Hematopoietic multipotent progenitor cell treated with erythropoietin and hydrocortisone succinate and interleukin-3 and kit ligand, for 15 days (in vitro differentiated cells): Measurements from ENCODE around the gene PAXX.

Experiments
- DNase-seq: peaks from one replicate; pipeline ENCODE4 v3.0.0-alpha.2; 2015; ENCODE audit warnings: low spot score

PAXX gene

DNA sequence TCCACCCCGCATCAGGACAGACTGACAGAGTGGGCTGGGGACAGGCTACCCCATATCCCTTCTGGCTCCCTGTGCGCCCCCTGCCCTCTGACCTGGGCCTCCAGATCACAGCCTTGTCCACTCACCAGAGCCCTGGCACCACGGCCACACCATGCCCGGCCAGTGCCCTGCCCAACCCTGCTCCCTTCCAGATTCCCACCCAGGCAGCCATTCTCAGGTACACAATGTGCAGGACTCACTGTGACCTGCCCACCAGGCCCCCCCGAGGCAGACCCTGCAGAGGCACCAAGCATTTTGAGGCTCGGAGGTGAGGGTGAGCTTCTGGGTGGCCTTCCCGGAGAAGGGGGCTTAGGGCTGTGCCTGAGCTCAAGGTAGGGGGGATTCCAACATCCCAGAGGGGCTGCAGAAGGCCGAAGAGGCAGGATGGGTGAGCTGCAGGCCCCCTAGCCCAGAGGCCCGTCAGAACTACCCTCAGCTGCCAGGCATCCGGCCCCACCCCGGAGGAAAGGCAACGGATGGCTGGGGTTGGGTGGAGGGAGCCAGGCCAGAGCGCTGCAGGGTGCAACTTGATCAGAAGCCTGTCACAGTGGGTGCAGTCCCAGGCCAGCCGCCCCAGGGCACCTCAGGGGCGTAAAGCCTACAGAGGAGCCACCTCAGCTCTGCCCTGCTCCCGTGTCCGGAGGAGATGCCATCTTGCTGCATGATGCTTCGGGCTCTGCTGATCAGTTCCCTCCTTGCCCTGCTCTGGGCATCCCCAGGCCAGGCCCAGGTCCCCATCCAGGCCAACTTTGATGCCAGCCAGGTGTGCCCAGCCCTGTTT is 9.8 kb upstream of the PAXX start, which contains the start of gene LCNL1:
Gene LCNL1, plus strand, starts transcription at position 762 of the 820 bp plus-strand sequence. CDS start 594 bp downstream, outside the sequence.
- DNase-seq = no peak

DNA sequence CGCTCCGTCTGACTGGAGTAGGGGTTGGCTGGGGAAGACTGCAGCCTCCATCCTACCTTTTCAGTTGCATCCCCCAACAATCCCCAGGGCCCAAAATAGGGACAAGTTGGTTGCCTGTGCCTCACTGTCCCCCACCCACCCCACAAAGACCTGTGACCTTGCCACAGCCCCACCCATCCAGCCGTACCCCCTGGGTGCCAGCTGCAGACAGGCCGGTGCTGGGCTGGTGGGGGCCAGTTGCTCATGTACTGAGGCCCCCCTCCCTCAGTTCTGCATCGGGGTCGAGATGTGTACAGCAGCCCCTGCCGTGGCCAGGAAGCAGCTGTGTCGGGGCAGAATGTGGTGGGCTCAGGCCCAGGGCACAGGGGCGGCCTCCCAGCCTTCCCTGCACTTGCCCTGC is 9.1 kb upstream of the PAXX start:
- DNase-seq = no peak

DNA sequence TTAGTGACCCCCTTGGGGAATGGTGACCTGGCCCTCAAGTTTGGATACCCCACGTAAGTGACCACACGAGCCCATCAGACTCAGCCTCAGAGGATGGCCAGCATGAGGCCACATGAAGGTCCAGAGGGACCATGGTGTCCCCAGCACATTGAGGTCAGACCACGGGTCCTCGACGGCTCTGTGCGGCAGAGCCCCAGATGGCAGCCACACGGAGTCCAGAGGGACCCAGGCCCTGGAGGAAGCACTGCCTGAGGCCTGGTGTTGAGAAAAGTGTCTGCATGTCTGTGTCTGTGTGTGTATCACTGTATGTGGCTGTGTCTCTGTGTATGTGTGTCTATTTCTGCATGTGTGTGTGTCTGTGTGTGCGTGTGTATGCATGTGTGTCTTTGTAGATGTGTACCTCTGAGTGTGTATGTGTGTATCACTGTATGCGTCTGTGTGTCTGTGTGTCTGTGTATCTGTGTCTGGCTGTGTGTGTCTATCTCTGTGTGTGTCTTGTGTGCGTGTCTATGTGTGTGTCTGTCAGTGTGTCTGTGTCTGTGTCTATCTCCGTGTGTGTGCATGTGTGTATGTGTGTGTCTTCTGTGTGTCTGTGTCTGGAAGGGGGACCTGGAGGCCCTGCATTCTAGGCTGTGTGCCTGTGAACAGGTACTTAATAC is 8.4 kb upstream of the PAXX start:
- no peak for DNase-seq

DNA sequence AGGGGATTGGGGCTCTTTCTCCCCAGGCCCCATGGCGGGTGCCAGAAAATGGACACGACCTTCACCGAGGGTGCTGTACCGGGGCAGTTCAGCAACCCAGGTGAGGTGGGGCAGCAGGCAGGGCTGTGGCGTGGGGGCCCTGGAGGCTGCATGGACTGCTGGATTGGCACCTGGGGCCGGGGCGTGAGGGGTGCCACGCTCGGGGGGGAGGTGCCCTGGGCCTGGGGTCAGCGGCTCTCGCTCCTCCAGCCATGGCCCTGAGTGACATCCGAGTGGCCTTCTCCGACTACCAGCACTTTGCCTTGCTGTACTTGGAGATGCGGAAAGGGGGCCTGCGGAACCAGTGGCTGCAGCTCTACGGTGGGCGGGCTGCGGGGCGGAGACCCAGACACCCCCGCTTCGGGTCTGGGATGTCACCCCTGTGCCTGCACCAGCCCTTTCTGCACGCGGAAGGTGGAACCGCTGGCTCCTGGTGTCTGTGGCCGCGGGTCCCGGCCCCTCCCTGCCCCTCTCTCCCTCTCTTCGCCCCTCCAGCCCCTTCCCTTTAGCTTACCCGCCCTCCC is 7.7 kb upstream of the PAXX start:
- DNase-seq = no peak

DNA sequence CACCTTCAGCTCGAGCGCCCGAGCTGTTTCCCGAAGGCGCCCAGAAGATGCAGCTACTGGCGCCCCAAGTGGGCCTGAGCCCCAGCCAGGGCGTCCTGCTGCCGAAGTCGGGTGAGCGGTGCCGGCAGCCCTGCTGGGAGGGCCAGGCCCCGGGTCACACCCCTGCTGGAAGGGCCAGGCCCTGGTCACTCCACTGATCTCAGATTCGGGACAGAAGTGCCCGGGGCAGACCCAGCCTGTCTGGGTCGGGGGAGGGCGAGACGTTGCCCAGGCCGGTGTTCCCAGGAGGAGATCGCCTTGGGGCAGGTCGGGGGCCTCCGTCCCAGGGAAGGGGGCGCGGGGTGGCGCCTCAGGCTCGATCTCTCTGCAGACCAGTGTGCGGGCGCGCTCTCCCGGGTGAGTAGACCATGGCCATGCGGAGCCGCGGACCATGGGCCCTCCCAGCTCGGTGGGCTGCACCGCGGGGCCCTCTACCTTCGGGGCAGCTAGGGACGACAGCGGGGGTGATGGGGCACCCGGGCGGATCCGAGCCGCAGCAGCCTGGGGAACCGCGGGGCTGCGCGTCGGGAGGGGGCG is 7.1 kb upstream of the PAXX start:
- no peak for DNase-seq

DNA sequence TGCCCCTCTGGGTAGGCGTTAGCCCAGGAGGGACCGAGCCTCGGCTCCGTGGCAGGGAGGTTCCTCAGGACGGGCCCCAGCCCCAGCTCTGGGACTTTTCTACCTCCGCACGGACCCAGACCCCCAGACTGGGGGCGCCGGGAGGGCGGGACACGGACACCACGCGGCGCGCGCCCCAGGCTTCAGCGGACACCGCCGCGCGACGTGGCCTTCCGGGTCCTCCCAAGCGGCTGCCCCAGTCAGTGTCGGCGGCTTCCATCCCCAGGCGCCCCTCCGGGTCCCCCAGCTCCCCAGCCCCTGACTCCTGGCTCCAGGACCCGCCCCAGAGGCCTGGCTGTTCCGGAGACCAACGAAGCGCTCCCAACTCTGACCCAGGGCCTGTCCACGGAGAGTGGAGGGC is 6.4 kb upstream of the PAXX start:
- DNase-seq = no peak

DNA sequence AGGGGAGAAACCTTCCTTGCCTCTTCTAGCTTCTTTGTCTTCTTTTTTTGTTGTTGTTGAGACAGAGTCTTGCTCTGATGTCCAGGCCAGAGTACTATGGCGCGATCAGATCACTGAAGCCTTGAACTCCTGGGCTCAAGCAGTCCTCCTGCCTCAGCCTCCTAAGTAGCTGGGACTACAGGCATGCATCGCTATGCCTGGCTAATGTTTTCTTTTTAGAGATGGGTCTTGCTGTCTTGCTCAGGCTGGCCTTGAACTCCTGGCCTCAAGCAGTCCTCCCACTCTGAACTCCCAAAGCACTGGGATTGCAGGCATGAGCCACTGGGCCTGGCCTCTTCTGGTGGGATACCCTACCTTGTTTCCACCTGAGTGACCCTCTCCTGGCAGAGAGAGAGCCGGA is 3.4 kb upstream of the PAXX start:
- DNase-seq = no peak

DNA sequence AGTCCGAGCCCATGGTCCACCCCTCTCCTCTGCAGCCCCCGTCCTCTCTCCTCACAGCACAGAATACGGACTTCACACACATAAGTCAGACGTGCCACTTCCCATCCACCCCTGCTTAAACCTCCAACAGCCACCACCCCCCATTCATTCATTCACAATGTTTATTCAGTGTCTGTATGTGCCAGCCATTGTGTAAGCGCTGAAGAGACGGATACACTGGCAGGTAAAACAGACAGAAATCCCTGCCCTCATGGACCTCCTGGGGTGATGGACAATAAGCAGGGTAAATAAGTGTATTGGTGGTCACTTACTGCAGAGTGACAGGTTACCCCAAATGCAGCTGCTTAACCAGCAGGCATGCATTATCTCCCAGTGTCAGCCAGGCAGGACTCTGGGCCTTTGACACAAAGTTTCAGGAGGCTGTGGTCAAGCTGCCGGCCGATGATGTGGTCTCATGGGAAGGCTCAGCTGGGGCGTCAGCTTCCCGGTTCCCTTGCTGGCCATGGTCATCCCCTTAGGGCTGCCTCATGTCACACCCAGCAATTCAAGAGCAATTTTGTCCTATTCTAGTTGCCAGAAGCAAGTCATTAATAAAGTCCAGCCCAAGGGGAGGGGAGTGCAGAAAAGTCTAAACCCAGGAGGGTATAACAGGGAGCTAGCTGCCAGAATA is 1.8 kb upstream of the PAXX start:
- DNase-seq = no peak

DNA sequence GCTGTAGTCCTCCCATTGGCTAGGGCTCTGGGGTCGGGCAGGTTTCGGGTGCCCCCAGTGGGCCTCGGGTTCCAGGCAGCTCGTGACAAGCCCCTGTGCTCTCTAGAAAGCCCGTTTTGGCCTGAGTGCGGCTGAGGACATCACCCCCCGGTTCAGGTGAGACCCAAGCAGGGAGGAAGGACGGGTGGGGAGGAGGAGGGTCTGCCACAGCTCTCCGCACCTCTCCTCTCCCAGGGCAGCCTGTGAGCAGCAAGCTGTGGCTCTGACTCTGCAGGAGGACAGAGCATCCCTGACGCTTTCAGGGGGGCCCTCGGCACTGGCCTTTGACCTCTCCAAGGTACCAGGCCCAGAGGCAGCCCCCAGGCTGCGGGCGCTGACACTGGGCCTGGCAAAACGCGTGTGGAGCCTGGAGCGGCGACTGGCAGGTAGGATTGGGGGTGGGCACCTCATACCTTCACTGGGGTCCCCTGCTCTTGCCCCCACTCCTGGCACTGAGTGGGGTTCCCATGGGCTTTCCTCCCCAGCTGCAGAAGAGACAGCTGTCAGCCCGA is 672 bp downstream of the PAXX start:
- no peak for DNase-seq

DNA sequence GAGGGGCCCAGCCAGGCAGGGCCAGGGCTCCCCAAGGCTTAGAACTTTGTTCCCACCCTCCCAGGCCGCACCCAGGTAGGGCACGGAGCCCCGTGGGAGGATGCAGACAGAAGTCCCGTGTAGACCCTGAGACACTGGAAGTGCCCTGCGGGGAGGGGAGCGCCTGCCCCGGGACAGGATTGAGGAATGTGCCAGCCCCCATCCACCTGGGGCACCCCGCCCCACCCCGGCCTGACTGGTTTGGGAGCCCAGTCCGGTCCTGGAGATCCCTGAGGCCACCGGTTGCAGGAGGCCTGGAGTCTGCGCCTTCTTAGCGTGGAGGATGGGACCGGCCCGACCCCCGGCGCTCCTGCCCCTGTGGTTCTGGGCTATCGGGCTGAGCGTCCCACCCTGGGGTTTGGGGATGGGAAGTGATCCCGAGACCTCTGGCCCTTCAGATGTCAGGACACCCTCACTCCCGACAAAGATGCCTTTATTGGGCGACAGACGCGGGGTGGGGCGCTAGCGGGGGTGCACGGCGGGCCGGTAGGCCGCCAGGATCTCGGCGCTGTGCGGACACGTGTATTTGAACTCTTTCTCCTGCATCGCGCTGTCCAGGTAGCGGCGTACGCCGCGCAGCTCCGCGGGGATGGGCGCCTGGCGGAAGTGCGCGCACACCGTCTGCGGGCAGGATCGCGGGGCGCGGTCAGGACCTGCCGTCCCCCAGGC is 2.1 kb downstream of the PAXX start:
- DNase-seq = no peak

DNA sequence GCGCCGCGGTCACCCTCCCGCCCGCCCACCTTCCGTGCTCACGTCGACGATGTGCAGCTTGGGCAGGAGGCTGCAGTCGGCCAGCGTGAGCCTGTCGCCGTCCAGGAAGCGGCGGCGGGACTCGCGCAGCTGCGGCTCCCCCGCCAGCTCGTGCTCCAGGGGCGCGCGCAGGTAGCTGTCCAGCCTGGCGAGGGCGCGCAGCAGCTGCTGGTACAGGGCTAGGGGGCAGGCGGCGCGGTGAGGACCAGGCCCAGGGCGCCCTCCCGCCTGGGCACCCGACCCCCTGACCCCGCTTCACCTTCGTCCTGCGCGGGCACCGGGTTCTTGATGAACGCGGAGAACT is 2.6 kb downstream of the PAXX start:
- no peak for DNase-seq

DNA sequence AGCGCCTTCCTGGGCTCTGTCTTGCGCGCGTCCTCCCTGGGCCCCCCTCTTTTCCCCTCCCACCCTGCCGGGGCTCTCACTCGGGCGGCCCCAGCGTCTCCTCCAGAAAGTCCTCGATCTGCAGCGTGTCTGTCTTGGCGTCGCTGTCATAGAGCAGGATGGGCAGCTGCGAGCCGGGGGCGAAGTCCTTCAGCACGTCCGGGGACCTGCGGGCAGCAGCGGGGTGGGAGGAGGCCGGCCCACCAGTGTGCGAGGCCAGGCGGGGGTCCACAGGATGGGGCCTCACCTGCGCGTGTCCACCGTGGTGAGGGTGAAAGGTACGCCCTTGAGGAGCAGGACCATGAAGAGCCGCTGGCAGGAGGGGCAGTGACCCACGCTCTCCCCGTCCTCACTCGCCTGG is 3.1 kb downstream of the PAXX start:
- DNase-seq = no peak

DNA sequence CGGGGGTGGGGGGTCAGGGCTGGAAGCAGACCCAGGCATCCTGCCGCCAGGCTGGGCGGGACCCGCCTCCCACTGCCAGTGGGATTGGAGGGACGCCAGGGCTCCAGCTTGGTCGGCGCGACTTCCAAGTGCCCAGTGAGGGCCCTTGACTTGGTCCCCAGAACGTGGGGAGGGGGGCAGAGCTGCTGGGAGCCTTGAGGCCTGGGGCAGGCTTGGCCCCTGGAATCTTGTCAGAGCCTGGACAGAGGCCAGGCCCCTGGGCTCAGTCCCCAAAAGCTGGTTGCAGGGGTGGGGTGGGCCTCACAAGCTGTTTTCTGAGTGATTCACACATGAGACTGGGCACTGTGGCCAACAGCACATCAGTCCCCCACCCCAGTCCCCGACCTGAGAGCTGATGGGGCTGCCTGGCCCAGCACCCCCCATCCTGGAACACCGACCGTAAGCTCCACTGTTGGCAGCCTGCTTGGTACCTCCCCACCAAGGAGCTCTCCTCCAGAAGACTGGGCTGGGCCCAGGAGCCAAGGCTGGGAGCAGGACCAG is 3.6 kb downstream of the PAXX start:
- DNase-seq = no peak

DNA sequence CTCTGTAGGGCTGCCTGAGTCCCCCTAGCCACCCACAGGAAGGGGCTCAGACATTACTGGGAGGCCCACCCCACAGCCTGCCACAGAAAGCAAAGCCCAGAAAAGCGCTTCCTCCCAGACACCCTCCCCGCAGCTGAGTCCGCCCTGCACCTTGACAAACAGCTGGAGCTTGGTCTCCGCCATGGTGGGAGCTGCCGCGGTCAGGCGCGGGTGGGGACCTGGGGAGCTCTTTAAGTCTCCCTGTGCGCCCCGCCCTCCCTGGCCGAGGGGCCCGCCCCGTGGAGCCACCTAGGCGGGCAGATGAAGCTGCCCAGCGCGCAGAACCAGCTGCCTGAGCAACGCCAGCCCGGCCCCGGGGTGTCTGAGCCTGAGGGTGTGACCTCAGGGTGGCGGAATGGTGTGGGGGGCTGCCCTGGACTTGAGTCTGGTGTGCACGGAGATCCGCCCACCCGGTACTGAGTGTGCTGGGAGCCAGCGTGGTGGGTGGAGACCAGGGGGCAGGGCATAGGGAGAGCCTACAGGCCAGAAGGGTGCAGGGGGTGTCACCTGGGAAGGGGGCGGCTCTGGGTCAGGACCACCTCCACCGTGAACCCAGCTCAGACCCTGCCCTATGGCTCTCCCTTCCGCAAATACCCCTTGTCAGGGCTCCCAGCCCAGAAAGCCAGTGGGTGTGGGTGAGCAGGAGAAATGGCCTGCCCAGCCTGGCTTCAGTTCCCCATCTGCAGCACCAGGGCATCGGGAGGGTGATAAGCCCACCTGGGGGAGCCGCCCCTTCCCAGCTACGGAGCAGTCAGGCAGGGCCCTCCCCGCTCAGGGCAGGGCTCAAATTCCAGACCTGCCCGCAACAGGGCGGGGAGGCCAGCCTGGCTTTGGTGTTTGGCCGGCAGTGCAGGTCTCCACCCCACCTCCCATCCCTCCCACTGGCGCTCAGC is 4.4 kb downstream of the PAXX start, which contains the start of gene CLIC3:
Gene CLIC3, minus strand, starts transcription at position 208 of the 932 bp plus-strand sequence. Its CDS starts 25 bp downstream, at position 183.
- no peak for DNase-seq

DNA sequence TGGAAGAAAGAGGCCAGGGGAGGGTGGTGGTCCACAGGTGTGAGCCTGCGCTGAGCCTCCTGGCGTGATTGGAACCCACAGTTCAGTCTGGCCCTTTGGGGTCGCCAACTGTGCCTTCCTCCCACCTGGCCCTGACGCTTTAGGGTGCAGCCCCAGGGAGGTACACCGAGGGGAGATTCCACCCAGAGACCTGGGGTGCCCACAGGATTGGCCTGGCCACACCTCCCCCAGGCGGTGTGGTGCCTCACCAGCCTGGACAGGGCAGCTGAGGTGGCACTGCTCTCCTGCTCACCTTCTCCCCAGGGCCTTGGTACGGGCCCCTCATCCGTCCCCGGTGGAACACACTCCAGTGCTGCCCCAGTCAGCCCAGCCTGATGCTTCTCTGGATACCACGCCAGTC is 5.1 kb downstream of the PAXX start:
- no peak for DNase-seq

DNA sequence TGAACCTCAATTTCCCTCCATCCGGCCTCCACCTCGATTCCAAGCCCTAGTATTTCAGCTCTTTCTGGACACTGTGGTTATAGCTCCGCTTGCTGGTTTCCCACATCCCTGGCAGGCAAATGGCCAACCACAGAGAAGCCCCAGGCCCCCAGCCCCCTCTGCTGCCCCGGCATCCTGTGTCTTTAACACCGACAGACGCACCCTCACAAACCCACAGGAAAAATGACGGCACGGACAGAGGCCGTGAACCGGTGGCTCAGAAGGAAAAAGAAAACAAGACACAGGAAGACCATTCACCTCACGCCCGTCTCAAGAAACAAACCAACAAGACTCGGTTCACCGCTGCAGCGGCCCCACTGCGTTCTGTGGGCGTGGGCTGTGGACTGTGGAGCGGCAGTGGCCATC is 5.6 kb downstream of the PAXX start:
- DNase-seq = no peak

DNA sequence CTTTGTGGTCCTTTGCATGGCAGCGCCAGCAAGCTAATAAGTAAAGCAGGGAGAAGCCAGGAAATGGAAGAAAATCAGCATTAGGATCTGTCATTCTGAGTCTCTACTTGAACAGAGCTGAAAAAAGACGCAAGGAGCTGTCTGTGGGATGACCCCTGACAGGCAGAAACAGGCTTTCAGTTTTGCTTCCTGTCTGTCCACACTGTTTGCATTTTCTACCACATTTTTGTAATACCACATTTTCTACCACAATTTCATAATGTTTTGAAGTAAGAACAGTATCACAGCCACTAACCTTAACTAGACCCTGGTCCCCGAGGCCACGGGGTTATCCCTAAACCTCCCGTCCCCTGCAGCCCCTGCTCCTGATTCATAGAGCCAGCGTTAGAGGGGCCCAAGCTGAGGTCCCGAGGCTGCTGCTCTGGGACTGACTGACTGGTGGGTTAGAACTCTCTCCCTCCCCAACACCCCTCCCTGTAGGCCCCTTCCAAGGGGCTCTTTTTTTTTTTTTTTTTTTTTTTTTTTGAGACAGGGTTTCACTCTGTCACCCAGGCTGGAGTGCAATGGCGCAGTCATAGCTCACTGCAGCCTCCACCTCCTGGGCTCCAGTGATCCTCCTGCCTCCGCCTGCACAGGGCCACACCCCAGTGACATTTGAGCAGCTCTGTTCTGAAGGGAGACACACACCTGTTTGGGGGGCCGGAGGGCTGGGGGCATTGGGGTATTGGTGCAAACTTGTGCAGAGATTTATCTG is 8.1 kb downstream of the PAXX start:
- DNase-seq = no peak

DNA sequence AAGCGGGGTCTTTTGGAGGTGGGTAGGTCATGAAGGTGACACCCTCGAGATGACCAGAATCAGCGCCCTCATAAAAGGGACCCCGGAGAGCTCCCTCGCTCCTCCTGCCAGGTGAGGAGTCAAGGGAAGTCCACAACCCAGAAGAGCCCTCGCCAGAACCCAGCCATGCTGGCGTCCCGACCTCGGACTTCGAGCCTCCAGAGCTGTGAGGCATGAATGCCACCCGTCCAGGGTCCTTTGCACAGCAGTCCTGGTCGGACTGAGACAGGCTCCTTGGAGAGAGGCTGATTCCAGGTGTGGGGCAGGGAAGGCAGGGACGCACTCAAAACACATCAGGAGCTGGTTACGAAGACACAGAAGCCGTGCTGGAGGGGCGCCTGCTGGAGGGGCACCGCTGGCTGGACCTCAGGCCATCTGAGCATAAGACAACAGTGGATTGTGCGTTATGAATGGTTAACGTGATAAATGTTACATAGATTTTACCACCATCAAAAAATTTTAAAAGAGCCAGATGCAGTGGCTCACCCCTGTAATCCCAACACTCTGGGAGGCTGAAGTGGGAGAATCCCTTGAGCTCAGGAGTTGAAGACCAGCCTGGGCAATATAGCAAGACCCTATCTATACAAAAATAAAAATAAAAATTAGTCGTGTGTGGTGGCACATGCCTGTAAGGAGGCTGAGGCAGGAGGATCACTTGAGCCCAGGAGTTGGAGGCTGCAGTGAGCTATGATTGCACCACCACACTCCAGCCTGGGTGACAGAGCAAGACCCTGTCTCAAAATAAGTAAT is 9.8 kb downstream of the PAXX start:
- DNase-seq = no peak
